DMS153 treated with DMSO at 0.1 percent for 48 hours (cell line): ENCODE results near the gene TSPAN11.
"Not testable (repeated sequence)": the region's sequence is repeated elsewhere in the genome, so short reads cannot be mapped to it uniquely, and the experiment has no call there.

Experiments used
- DNase-seq: peaks from one replicate; lab custom pipeline; 2025; ENCODE audit not compliant: unreplicated experiment; lab: John Stamatoyannopoulos, UW

Gene TSPAN11

DNA sequence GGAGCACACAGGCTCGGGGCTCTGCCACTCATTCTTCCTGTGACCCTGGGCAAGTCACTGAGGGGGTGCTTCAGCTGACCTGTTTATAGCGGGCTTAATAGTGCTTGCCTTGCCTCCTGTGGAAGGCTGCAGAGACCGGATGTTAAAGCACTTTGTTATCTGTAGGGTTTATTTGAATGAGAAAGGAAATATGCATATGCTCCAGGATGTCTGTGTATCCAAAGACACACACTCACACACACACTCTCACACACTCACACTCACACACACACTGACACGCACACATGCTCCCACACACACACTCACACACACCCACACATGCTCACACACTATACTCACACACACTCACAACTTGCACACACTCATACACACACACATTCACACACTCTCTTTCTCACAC, 91.0 kb downstream of the TSPAN11 start:
- DNase-seq, result no peak

DNA sequence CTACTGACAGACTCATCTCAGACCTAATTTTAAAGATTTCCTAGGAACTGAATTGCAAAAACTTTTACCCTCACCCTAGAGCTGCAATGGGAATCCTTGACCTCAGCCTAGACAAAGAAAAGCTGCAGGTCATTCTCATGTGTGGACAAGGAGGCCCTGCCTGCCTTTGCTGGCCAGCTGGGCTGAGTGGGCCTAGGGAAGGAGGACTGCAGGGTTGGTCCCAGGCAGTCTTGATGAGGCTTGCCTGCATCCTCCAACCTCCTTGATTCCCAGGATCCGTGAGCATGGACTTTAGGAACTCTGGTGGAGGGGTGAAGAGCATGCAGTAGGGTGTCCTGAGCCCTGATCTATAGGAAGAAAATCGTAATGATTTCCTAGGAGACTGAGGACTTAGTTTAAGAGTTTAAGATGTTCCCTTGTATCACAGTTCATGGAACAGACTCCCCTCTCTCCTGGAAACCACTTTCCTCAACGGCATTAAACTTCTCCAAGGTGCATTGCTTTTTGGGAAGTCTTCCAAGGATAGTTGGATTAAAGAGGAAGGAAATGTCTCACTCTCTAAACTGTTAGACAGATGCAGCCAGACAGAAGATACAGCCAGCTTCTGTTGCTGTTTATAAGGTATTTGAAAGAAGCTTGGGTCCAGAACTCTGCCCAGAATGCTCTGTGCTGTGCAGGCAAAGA, 91.7 kb downstream of the TSPAN11 start:
- DNase-seq, result no peak

DNA sequence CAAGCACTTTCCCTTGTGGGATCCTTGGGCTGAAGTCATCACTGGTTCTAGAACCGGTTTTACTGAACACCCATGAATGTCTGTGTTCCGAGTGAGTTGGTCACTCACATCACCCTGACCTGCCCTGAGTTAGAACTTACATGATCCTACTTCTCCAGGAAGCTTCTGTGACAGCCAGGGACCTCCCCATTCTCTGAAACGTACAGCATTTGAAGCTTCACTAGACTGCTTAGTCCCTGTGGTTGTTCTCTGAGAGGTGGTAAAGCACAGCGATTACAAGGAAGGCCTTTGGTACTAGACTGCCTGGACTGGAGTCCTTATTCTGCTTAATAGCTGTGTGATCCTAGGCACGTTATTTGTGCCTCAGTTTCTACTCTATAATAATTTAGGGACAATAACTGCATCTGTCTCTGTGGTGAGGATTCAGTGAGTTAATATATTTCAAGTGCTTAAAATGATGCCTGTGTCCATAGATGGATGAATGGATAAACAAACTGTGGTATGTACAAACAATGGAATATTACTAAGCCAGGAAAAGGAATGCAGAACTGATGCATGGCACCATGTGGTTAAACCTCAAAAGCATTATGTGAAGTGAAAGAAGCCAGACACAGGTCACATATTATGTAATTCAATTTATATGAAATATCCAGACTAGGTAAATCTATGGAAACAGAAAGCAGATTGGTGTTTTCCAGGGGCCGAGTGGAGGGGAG, 92.4 kb downstream of the TSPAN11 start:
- DNase-seq, result no peak

DNA sequence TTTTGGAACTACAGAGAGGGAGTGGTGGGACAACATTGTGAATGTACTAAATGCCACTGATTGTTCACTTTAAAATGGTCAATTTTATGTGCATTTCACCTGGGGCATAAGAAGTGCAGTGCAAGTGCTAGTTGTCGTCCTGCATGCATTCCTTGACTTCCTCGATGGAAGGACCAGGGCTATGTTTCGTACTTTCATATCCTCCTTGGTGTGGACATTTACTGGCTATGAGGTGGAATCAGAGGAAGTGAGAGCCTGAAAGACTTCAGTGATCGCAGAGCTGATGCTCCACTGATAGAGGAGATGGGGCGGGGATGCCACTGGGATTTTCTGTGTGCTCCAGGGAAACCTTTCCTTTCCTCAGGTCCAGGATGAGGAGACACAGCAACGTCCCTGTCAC, 93.0 kb downstream of the TSPAN11 start:
- DNase-seq, result no peak

GRCh38 chr12:31019976-31020375, 93.4 kb downstream of the TSPAN11 start:
- no peak for DNase-seq

DNA sequence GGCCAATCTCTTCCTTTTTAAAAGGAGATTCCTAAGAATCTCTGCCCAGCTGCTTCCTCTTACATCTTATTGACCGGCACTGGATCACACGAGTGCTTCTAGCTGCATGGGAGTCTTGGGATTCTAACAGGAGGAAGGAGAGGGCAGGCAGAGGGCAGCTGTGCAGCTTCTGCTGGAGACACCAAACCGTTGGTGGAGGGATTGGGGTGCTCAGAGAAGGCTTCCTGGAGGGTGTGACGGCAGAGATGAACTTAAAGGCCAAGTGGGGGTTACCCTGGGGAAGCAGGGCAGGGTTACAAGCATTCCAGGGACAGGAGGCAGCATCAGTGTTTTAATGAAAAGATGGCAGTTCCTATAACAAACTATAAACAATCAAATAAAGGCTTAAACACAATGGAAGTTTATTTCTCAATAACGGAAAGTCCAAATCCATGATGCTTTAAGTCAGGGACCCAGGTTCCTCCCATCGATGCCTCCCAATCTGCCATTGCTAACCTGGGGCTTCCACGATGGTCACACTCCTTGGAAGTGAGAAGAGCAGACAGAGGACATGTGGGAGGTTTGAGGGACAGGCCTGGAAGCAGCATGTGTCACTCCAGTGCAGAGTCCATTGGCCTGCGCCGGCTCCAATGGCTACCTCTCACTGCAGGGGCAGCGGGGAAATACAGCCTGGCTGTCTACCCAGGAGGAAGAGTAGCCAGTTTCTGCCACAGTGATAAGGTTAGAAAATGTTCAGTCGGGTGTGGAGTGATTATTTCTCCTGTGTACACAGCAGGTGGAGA, 94.0 kb downstream of the TSPAN11 start:
- no peak for DNase-seq

GRCh38 chr12:31021181-31021580, 94.6 kb downstream of the TSPAN11 start:
- no peak for DNase-seq

GRCh38 chr12:31021809-31022494, 95.4 kb downstream of the TSPAN11 start:
- no peak for DNase-seq

DNA sequence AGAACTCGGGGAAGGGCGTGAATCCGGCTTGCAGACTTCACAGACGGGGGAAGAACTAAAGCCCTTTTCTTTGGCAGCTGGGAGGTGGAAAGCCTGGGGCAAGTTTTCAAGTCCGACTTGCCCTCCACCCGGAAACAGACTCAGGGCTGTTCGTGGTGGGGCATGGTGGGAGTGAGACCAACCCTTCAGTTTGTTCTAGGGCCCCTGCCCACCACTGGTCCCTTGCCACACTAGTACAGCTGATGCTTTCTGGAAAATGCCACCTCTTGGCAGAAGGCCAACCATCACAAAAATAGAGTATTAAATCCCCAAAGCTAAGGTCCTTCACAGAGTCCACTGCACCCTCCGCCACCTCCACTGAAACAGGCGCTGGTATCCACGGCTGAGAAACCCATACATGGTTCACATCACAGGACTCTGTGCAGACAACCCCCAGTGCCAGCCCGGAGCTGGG, 96.8 kb downstream of the TSPAN11 start:
- DNase-seq, result no peak

- no peak for DNase-seq
These were observed 99.7 kb downstream of the TSPAN11 start for GRCh38 chr12:31026202-31026601.

DNA sequence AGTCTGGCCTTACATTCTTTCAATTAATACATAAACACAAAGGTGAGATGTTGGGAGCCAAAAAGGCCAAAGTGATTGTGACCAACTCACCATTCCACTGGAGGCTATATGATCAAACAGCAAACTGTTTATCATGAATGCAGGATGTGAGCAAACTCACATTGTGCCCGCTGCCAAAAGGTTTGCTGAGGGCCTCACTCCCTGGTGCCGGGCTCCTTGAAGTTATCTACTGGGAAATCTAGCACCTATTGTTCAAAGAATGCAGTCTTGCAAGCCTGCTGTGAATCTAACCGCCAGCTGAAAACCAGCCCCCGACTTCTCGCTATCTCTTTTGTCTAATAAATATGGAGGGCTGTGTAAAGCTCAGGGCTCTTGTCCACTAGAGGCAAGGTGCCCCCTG, 100.5 kb downstream of the TSPAN11 start:
- not testable (repeated sequence) for DNase-seq

DNA sequence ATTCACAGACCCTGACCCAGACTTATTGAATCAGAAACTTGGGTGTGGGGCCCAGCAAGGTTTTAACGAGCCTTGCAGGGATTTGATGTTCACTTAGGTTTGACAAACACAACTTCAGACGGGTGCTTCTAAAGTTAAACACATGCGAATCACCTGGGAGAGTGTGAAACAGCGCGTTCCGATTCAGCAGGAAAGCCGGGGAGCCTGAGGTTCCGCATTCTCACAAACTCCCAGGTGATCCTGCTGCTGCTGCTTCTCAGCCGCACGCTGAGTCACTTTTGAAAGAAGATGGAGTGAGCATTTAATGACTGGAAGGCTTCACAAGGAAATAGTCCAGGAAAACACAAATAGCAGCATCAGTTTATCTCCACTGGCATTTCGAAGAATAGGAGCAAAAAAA, 102.9 kb downstream of the TSPAN11 start:
- DNase-seq, result no peak

DNA sequence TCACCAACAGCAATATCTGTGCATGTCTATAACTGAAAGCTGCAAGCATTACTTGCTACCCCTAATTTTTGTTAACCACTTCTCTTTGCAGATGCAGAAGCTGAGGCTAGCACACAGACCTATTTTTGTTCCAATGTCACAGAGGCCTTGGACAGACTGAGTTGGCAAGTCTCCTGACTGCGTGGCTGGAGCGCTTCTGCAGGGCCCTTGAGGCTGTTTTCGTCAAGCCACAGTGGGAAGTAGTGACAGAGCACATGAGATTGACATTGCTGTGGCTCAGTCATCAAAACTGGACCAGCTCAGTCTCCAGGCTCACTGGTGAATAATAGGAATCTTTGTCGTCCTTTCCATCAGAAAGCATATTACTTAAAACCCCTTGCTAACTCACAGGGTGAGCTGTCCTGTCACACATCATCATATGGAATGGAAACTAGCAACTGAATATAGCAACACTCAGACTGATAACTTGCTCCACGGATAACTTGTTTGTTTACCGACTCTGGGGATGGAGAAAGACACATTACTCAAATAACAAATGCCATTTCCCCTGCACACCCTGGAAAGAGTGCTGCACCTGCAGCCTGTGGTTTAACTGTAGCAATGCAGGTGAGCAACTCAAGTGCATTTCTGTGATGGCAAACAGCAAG, 103.5 kb downstream of the TSPAN11 start:
- DNase-seq, result no peak

DNA sequence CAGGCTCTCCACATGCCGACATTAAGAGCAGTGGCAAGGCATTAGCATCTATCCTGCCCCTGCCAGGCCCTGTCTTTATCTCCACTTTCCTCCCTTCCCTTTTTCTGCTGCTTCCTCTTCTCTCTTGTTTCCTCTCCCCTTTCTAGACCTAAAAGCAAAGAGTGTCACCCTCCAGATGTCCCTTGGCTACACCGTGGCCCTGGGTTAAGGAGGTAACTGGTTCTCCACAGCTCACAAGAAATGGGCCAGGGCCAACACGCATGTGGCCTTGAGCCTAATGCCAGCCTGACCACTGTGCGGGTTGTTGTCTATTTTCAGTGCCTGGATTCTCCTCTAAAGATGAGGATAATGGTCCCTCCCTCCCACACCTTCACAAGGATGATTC, 105.4 kb downstream of the TSPAN11 start:
- no peak for DNase-seq

- DNase-seq, result no peak
These were observed 106.6 kb downstream of the TSPAN11 start for GRCh38 chr12:31033146-31033545.

- DNase-seq, result no peak
These were observed 107.1 kb downstream of the TSPAN11 start for GRCh38 chr12:31033681-31034080.

DNA sequence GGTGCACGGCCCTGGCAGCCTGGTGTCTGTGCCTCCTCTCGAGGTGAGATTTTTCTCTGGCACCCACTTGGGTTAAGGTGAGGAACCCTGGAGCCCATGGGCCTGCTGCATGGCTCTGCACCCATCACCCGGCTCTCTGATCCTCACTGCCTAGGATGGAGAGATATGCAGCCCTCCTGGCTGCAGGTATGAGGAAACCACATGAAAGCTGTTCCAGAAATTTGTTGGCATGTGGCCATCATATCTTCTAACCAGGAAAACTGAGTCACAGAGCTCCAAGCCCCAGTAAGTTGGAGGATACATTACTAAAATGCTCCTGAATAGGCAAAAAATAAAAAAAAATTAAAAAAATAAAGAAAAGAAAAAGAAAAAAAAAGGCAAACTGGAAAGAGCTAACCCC, 107.8 kb downstream of the TSPAN11 start:
- no peak for DNase-seq

GRCh38 chr12:31035226-31035625, 108.7 kb downstream of the TSPAN11 start:
- DNase-seq, result no peak

- no peak for DNase-seq
These were observed 109.6 kb downstream of the TSPAN11 start for GRCh38 chr12:31035967-31036665.

GRCh38 chr12:31037028-31037427, 110.5 kb downstream of the TSPAN11 start:
- no peak for DNase-seq
